ENCODE data around the gene MORN3. TPM values are rescaled to one million over a fixed set of nuclear protein-coding genes. Genes with fewer than 3 reads are reported as not detected.

The MORN3 gene
- total and polyA plus RNA-seq, 10 of the 15 experiments (the other 5 are each of a cell fraction or from before 2014, with no cell fraction given), result 0.08 to 0.34 (median 0.17) TPM

DNA sequence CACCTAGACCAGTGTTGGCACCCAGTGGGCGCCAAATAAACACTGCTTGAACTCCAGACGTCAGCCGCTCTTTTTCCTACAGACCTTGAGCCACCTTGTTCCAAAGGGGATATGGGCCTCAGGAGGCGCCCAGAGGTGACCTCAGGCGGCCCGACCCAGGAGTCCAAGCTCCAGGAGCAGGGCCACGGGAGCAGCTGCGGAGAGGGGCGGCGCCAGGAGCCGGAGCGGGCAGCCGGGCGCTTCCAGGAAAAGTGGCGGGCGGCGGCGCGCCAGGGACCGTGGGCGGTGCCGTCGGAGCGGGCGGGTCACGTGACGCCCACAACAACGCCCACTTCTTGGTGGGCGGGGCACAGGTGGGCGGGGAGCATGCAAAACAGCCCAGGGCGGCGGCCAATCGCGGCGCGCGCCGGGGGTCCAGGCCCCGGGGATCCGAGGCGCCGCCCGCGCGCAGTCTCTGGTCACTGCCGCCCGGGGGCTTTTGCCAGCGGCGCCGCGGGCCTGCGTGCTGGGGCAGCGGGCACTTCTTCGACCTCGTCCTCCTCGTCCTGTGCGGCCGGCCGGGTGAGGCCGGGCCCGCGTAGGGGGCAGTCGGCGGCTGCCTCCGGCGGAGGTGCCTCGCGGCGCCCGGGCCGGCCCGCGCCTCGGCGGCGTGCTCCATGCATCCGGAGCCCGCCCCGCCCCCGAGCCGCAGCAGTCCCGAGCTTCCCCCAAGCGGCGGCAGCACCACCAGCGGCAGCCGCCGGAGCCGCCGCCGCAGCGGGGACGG lies 43.2 kb downstream of the MORN3 start, which contains the start of gene ORAI1:
Gene ORAI1, plus strand, starts transcription at position 444 of the 766 bp plus-strand sequence.
- ChIA-PET SMC1A (ENCODE audit: uncharacterized antibody, unreplicated experiment) (interaction anchor here (0.9 to 6.3 kb wide), 21 partner anchors 11 to 126 kb away, joined by 3 to 60 read pairs (median 5); partner anchors contain the start of gene KDM2B), RAD21 (ENCODE audit: unreplicated experiment) (interaction anchor here (0.6 to 5.1 kb wide), 22 partner anchors 9 to 176 kb away, joined by 3 to 61 read pairs (median 8); partner anchors contain the start of genes KDM2B, MORN3 and RHOF), POLR2A (interaction anchor here (0.8 to 3.9 kb wide), 21 partner anchors 9 to 176 kb away, joined by 3 to 20 read pairs (median 7); no protein-coding TSS in a partner anchor), CTCF (interaction anchor here (1.0 to 7.4 kb wide), 21 partner anchors 11 to 168 kb away, joined by 3 to 80 read pairs (median 7); partner anchors contain the start of gene MORN3)
- Histone ChIP-seq H4K20me1 (ENCODE audit: control insufficient read depth, insufficient read depth) (no peaks in the 10 kb centered on the region), H3K36me3 (ENCODE audit: control insufficient read depth in 2 of 2, insufficient read depth in 2 of 2, low read length in 1 of 2) (no peaks in the 10 kb centered on the region; a peak in 1 of 4 replicates), H3K79me2 (ENCODE audit: control insufficient read depth, insufficient read depth, low read length) (peaks cover 44% of the 10 kb centered on the region), H3K9ac (ENCODE audit: control insufficient read depth, insufficient read depth, low read length) (peak within 1 kb of the TSS; percentile 89), H2AFZ (ENCODE audit: control insufficient read depth, low read depth, low read length) (peak within 1 kb of the TSS; percentile 90), H3K4me3 (peak within 1 kb of the TSS; percentile 83), H3K4me1 (ENCODE audit: control insufficient read depth, insufficient read depth, low read length) (peaks cover 19% of the 10 kb centered on the region), H3K9me3 (replicated peaks; ENCODE audit: control insufficient read depth, insufficient read depth, low read length) (no peaks in the 10 kb centered on the region), H3K27me3 (replicated peaks in 1 of 2; ENCODE audit: control insufficient read depth in 2 of 2, insufficient read depth in 2 of 2, low read length in 1 of 2) (no peaks in the 10 kb centered on the region), H3K4me2 (ENCODE audit: control insufficient read depth, insufficient read depth) (peak within 1 kb of the TSS; percentile 98), H3K27ac (ENCODE audit: control insufficient read depth, insufficient read depth) (peak within 1 kb of the TSS; percentile 92)
- under 1% methylated on average over 70 of the region's 92 CpGs for WGBS (ENCODE audit: insufficient coverage, insufficient replicate concordance, low lambda C conversion rate, missing lambda C conversion rate)
- ATAC-seq (peak; percentile 75), FAIRE-seq (no peak), DNase-seq (ENCODE audit: low read depth, low spot score) (peak; percentile 63)
- in situ Hi-C loops (cut with MboI), result no loop called here
- no TSS peak for BruUV-seq (replicated peaks)
- intact Hi-C loops (cut with micrococcal nuclease; ENCODE audit: unreplicated experiment), result loop anchor here (2.0 kb wide), 2 partner anchors 35 to 39 kb away; no protein-coding TSS in a partner anchor
- TF ChIP-seq RAD51 (IDR thresholded peaks at IDR 0.05), result peak; percentile 95
- TF ChIP-seq IKZF2 (IDR thresholded peaks at IDR 0.05), result peak; percentile 66 to 67
- no peak for TF ChIP-seq ZNF622 (IDR thresholded peaks at IDR 0.05)
- TF ChIP-seq SMAD1 (IDR thresholded peaks at IDR 0.05; ENCODE audit: low read depth, partially characterized antibody), result no peak
- TF ChIP-seq PRDM15 (CRISPR knock-in tag; IDR thresholded peaks at IDR 0.05), result peak; percentile 88
- no peak for TF ChIP-seq ZBED1 (IDR thresholded peaks at IDR 0.05; ENCODE audit: borderline replicate concordance)
- no peak for TF ChIP-seq GABPA (IDR thresholded peaks at IDR 0.05; ENCODE audit: low read depth)
- TF ChIP-seq ATF3 (IDR thresholded peaks at IDR 0.05; ENCODE audit: borderline replicate concordance, extremely low read depth, low read depth, low read length), result peak; percentile 65; the same call in 1 of the 2 replicates
- TF ChIP-seq, protein P1, sequence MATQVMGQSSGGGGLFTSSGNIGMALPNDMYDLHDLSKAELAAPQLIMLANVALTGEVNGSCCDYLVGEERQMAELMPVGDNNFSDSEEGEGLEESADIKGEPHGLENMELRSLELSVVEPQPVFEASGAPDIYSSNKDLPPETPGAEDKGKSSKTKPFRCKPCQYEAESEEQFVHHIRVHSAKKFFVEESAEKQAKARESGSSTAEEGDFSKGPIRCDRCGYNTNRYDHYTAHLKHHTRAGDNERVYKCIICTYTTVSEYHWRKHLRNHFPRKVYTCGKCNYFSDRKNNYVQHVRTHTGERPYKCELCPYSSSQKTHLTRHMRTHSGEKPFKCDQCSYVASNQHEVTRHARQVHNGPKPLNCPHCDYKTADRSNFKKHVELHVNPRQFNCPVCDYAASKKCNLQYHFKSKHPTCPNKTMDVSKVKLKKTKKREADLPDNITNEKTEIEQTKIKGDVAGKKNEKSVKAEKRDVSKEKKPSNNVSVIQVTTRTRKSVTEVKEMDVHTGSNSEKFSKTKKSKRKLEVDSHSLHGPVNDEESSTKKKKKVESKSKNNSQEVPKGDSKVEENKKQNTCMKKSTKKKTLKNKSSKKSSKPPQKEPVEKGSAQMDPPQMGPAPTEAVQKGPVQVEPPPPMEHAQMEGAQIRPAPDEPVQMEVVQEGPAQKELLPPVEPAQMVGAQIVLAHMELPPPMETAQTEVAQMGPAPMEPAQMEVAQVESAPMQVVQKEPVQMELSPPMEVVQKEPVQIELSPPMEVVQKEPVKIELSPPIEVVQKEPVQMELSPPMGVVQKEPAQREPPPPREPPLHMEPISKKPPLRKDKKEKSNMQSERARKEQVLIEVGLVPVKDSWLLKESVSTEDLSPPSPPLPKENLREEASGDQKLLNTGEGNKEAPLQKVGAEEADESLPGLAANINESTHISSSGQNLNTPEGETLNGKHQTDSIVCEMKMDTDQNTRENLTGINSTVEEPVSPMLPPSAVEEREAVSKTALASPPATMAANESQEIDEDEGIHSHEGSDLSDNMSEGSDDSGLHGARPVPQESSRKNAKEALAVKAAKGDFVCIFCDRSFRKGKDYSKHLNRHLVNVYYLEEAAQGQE (IDR thresholded peaks at IDR 0.05; ENCODE audit: low read depth, low read length), result no peak
- TF ChIP-seq MEF2A (IDR thresholded peaks at IDR 0.05; ENCODE audit: insufficient read depth, low read depth, low read length), result 0 out of 2 replicates have a peak, but pooled peaks have one; percentile 35
- no peak for TF ChIP-seq CBX3 (IDR thresholded peaks at IDR 0.05; ENCODE audit: borderline replicate concordance, low read depth)
- TF ChIP-seq SMARCA5 (IDR thresholded peaks at IDR 0.05), result peak; percentile 89; the same call in 1 of the 2 replicates
- peak; percentile 32; the same call in 1 of the 2 replicates for TF ChIP-seq SMAD5 (IDR thresholded peaks at IDR 0.05; ENCODE audit: low read depth)
- TF ChIP-seq CEBPB (IDR thresholded peaks at IDR 0.05; ENCODE audit: borderline replicate concordance in 1 of 2, low read depth in 2 of 2, low read length in 2 of 2), result no peak
- no peak for TF ChIP-seq YBX1 (IDR thresholded peaks at IDR 0.05)
- no peak for TF ChIP-seq ZZZ3 (IDR thresholded peaks at IDR 0.05; ENCODE audit: control insufficient read depth, insufficient read length, low read depth)
